Adipocyte (in vitro differentiated cells): ENCODE data around the gene CYBA.
A peak's percentile ranks its signal among the peaks of the same experiment; 100 is the strongest.
"Not testable (repeated sequence)": the region's sequence is repeated elsewhere in the genome, so short reads cannot be mapped to it uniquely, and the experiment has no call there.

Experiments used
- DNase-seq: peaks from one replicate; pipeline ENCODE4 v3.0.0-alpha.2; 2015; ENCODE audit warnings: low read depth
- H3K27me3 ChIP-seq: replicated peaks from 2 replicates; pipeline ENCODE4 v1.7.0; 2013; ENCODE audit warnings: mild to moderate bottlenecking, low read length, moderate library complexity; ENCODE audit not compliant: control insufficient read depth, insufficient read depth
- H3K36me3 ChIP-seq: 2 replicates; pipeline ENCODE4 v1.7.0; 2013; ENCODE audit warnings: low read length, mild to moderate bottlenecking, moderate library complexity; ENCODE audit not compliant: control insufficient read depth, insufficient read depth, severe bottlenecking
- H3K4me1 ChIP-seq: 2 replicates; pipeline ENCODE4 v1.7.0; 2013; ENCODE audit warnings: mild to moderate bottlenecking, low read length, moderate library complexity; ENCODE audit not compliant: control insufficient read depth, insufficient read depth
- H3K4me3 ChIP-seq: 2 replicates; pipeline ENCODE4 v1.7.0; 2013; ENCODE audit warnings: mild to moderate bottlenecking, low read length, moderate library complexity
- H3K9ac ChIP-seq: 2 replicates; pipeline ENCODE4 v1.7.0; 2013; ENCODE audit warnings: mild to moderate bottlenecking, low read length, moderate library complexity
- H3K9me3 ChIP-seq: 2 replicates; pipeline ENCODE4 v1.7.0; 2013; ENCODE audit warnings: mild to moderate bottlenecking, low read length, moderate library complexity; ENCODE audit not compliant: control insufficient read depth

CYBA gene

GRCh38 chr16:88613911-88614817 is 36.7 kb downstream of the CYBA start:
- H3K4me1 ChIP-seq, result no peaks in the 10 kb centered on the region
- peak; percentile 6 for DNase-seq
- H3K9ac ChIP-seq, result no peak overlapping the region
- H3K36me3 ChIP-seq, result peaks cover 42% of the 10 kb centered on the region
- H3K9me3 ChIP-seq, result no peaks in the 10 kb centered on the region
- H3K27me3 ChIP-seq, result no peaks in the 10 kb centered on the region
- H3K4me3 ChIP-seq, result no peak overlapping the region

- H3K4me3 ChIP-seq, result no peak overlapping the region
- no peak overlapping the region for H3K9ac ChIP-seq
- H3K4me1 ChIP-seq, result no peaks in the 10 kb centered on the region
- peaks cover 45% of the 10 kb centered on the region for H3K36me3 ChIP-seq
- H3K9me3 ChIP-seq, result no peaks in the 10 kb centered on the region
- no peaks in the 10 kb centered on the region for H3K27me3 ChIP-seq
- DNase-seq, result no peak
These were observed 37.6 kb downstream of the CYBA start for GRCh38 chr16:88613293-88613692.

GRCh38 chr16:88610909-88611812 is 39.7 kb downstream of the CYBA start:
- Histone ChIP-seq H3K9me3 (no peaks in the 10 kb centered on the region), H3K27me3 (no peaks in the 10 kb centered on the region), H3K4me3 (no peak overlapping the region), H3K36me3 (peaks cover 58% of the 10 kb centered on the region), H3K9ac (no peak overlapping the region), H3K4me1 (no peaks in the 10 kb centered on the region)
- DNase-seq, result no peak

DNA sequence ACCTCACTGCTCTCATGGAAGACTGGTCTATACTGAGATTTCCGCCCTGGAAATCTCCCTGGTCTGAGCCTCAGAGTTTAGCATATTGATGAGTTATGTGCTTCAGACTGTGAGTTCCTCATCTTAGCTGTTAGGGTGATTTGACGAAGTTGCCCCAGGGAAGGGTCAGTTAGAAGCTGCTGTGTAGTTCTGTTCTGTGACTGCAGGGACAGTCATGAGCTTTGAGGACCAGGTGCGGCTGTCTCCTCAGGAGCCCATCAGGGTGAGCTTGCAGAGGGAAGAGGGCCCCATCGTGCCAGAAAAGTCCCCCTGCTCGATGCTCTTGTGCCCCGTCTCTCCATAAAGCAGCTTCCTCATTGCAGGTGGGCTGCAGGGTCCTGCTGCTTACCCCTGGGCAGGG is 40.8 kb downstream of the CYBA start:
- DNase-seq, result no peak
- no peak overlapping the region for H3K4me3 ChIP-seq
- no peaks in the 10 kb centered on the region for H3K9me3 ChIP-seq
- H3K36me3 ChIP-seq, result peaks cover 68% of the 10 kb centered on the region
- H3K4me1 ChIP-seq, result peaks cover 4% of the 10 kb centered on the region
- H3K27me3 ChIP-seq, result no peaks in the 10 kb centered on the region
- H3K9ac ChIP-seq, result no peak overlapping the region

DNA sequence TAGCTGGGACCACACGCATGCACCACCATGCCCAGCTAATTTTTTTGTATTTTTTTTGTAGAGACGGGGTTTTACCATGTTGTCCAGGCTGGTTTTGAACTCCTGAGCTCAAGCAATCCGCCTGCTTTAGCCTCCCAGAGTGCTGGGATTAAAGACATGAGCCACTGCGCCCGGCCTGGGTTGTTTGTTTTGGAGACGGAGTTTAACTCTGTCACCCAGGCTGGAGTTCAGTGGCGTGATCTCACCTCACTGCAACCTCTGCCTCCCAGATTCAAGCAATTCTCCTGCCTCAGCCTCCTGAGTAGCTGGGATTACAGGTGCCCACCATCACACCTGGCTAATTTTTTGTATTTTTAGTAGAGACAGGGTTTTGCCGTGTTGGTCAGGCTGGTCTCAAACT is 41.4 kb downstream of the CYBA start:
- H3K36me3 ChIP-seq, result peaks cover 73% of the 10 kb centered on the region
- not testable (repeated sequence) for H3K27me3 ChIP-seq, H3K4me1 ChIP-seq, H3K9ac ChIP-seq, H3K9me3 ChIP-seq, H3K4me3 ChIP-seq, DNase-seq

DNA sequence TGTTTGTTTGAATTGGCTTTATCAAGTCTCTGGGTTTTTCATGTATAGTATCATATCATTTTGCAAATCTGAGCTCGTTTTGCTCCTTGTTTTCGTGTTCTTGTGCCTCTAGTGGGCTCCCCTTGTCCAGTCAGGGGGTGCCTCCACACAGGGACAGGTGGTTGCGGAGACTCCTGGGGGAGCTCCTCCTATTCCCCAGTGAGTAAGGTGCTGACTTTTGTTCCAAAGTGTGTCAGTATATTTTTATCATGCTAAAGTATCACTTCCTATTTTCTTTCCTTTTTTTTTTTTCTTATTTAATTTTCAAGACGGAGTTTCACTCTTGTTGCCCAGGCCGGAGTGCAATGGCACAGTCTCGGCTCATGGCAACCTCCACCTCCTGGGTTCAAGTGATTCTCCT is 42.8 kb downstream of the CYBA start:
- Histone ChIP-seq H3K36me3 (peaks cover 77% of the 10 kb centered on the region), H3K9me3 (no peaks in the 10 kb centered on the region), H3K27me3 (no peaks in the 10 kb centered on the region), H3K4me1 (peaks cover 4% of the 10 kb centered on the region), H3K9ac (no peak overlapping the region), H3K4me3 (no peak overlapping the region)
- no peak for DNase-seq

DNA sequence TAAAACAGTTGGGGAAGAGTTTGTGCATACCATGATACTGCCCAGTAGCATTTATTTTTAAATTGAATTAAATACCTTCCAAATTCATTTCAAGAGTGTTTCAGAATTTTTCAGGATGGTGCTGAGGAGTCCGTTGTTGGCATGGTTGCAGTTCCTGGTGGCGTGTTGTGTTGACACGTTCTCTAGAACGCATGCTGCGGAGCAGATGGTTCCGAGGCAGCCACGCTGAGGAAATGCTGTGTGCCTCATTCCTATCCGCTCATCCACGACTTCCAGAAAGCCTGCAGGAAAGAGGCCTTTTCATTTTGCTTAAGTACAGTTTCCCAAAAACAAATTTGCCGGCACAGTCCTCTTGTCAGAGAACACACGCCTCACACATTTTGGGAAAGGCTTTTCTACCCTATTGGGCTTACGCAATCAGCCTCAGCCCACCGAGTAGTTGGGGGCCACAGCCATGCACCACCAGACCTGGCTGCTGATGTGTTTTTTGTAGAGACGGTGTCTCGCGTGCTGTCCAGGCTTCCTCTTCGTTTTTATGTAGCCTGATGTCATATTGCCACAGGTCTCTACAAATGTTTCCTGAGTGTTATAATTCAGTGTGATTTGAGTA is 44.6 kb downstream of the CYBA start:
- Histone ChIP-seq H3K9me3 (no peaks in the 10 kb centered on the region), H3K27me3 (no peaks in the 10 kb centered on the region), H3K9ac (no peak overlapping the region), H3K4me1 (peaks cover 4% of the 10 kb centered on the region), H3K4me3 (no peak overlapping the region), H3K36me3 (peaks cover 82% of the 10 kb centered on the region)
- no peak for DNase-seq

DNA sequence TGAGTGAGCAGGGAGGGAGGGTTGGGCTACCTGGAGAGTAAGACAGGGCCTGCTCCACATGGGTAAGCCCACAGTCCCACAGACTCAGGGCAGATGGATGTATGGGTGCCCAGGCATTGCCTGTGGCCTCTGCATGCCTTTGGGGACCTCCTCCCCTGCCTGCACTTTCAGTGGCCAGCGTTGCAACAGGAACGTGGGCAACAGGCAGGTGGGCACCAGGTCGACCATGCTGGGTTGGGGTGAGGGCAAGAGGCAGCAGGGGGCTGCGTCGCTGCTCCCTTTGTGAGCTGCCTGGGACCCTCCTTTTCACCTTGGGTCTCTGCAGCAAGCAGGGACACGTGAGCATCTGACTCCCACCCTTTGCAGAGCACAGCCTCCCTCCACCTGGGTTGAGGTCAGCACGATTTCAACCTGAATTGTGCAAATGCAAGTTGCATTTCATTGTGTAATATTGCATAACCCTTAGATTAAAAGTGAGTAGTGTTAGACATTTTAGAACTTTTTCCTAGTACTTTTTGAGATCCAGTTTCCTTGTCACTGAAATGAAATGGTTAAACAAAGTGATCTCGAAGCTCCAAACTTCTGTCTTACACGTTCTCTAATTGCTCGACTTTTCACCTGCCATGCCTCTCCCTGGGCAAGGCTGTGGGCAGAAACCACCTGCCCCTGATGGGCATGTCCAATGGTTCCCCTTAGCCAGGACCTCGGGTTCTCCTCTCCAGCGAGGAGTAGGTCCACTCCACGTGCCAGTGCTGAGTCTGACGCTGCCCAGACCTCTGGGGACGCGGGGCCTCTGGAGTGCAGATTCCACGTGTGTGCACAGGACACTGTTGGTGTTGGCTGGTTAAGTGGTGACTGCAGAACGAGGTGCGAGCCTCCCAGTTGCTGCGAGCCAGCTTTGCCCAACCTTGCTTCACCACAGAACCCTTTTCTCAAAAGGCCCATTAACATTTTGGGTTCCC is 45.4 kb downstream of the CYBA start:
- peaks cover 82% of the 10 kb centered on the region for H3K36me3 ChIP-seq

DNA sequence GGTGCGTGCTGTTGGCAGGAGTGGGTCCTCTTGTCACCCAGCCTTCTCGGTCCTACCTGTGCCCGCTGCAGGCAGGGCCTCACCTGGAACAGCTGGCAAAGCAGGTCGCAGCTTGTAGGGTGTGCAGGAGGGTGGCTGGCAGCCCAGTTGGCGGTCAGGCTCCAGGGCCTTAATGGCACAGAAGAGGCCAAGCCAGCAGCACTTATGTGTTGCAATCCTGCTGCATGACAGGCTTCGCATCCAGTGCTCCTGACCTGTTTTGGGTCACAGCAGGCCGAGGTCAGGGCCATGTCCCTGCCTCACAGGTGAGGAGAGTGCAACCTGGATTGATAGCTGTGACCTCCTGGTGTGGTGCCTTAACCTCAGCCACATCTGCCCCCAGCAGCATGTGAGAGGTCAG is 48.8 kb downstream of the CYBA start:
- DNase-seq, result no peak
- peaks cover 78% of the 10 kb centered on the region for H3K36me3 ChIP-seq

More for the DNA sequence above, 45.4 kb downstream of the CYBA start:
- no peak overlapping the region for H3K4me3 ChIP-seq
- no peaks in the 10 kb centered on the region for H3K27me3 ChIP-seq
- H3K9ac ChIP-seq, result no peak overlapping the region
- no peaks in the 10 kb centered on the region for H3K9me3 ChIP-seq
- DNase-seq, result no peak
- peaks cover 4% of the 10 kb centered on the region for H3K4me1 ChIP-seq

DNA sequence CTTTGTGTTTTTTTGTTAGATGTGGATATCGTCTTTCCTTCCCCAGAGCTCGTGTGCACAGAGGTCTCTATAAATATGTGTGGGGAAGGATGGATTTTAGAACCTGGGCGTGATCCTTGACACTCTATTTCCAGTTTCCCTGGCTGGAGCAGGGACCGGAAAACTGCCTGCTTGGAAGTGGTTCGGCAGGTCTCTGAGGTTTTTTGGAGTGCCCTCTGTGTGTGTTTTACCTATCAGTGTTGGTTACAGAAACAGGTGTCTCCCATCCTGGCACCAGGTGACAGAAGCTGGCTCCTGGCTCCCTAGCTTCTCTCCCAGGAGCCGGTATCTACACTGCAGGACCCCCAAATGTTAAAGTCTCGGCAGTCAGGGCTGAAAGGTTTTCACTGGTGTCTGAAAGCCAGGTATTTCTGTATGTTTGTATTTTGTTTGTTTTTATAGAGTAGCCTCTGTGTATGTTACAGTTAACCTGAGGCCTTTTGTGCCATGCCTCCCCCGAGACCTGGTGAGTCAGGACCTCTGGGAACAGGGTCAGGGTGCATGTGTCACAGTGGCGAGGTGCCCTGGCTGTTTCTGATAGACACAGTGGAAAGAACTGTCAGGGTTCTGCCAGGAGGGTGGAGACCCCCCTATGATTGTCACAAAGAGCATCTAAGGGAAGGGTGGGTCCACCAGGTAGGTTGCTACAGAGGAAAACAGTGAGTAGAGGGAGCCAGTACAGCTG is 49.4 kb downstream of the CYBA start:
- H3K9ac ChIP-seq, result no peak overlapping the region
- no peaks in the 10 kb centered on the region for H3K9me3 ChIP-seq
- no peak for DNase-seq
- peaks cover 72% of the 10 kb centered on the region for H3K36me3 ChIP-seq
- H3K27me3 ChIP-seq, result no peaks in the 10 kb centered on the region
- H3K4me3 ChIP-seq, result no peak overlapping the region
- peaks cover 7% of the 10 kb centered on the region for H3K4me1 ChIP-seq

More for the DNA sequence above, 48.8 kb downstream of the CYBA start:
- H3K27me3 ChIP-seq, result no peaks in the 10 kb centered on the region
- no peak overlapping the region for H3K9ac ChIP-seq
- H3K4me3 ChIP-seq, result no peak overlapping the region
- no peaks in the 10 kb centered on the region for H3K9me3 ChIP-seq
- peaks cover 7% of the 10 kb centered on the region for H3K4me1 ChIP-seq
